GM12892 (cell line): ENCODE results near the gene TMEM81.

Source experiments
- POLR2A ChIP-seq: IDR thresholded peaks from 2 replicates; pipeline ENCODE4 v1.6.1; 2011; ENCODE audit warnings: low read depth, low read length, control low read depth
- POLR2AphosphoS5 ChIP-seq: IDR thresholded peaks from 2 replicates; pipeline ENCODE4 v1.6.1; 2011; ENCODE audit warnings: low read depth, low read length, control low read depth
- TAF1 ChIP-seq: IDR thresholded peaks from 2 replicates; pipeline ENCODE4 v1.6.1; 2011; ENCODE audit warnings: low read depth, mild to moderate bottlenecking, control low read depth, low read length, borderline replicate concordance

DNA sequence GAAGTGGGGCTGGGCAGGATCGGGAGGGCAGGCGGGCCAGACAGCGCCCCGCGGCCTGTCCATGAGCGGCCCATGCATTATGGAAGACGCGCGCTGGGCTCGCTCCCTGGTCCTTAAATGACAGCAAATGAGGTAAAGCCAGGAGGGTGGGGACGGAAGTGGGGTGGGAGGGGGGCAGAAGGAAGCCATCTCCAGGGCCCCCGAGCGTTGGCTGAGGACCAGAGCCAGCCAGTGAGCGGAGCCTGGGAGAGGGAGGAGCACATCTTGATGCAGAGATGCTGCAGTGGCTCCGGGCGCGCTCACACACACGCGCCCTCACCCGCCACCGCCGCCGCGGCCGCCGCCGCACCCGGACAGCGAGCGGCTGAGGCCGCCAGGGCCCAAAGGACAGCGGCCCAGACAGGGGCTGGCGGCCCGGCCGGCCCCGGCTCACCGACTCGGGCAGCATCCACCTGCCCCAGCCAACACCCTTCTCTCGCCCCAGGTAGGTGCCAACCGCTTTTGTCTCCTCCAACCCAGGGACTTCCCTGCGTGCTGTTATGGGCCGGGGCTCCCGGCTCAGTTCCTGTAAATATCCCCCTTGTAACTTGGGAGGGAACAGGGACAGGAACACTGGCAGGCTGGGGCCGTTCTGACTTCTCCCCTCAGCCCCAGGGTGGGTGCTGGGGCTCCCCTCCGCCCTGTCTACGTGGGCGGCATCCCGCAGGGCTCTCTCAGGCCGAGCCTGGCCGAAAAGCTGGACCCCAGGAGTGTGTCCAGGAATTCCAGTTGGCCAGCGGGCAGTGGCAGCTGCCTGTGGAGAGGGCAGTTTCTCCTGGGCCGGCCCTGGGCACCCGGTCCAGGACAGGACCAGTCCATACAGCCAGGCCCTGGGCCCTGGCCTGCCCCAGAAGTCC lies 41.1 kb downstream of the TMEM81 start, which contains the start of gene CNTN2:
- no peak for TF ChIP-seq POLR2A
- no peak for TF ChIP-seq TAF1
- no peak for TF ChIP-seq POLR2AphosphoS5
